C4-2B (cell line): ENCODE measurements around the gene SH3RF3.

Experiments
- CTCF ChIP-seq: fragments of 450-650 bp; conservative IDR thresholded peaks from 2 replicates; pipeline ENCODE4 v1.5.1; 2017; ENCODE audit warnings: mild to moderate bottlenecking
- ZFX ChIP-seq: fragments of 450-650 bp; IDR thresholded peaks from 2 replicates; pipeline ENCODE4 v1.6.1; 2017

- no peak for TF ChIP-seq CTCF
- TF ChIP-seq ZFX: no peak
These were observed 136.4 kb downstream of the SH3RF3 start for GRCh38 chr2:109265369-109265768.
